GM12878 (cell line): ENCODE results near the gene AEBP2.

Experiments
- CBX3 ChIP-seq: fragments of 200-600 bp; sonication (generic); IDR thresholded peaks from 2 replicates; pipeline ENCODE4 v1.6.1; 2016; ENCODE audit warnings: low read depth, borderline replicate concordance
- CHD2 ChIP-seq: IDR thresholded peaks from 2 replicates; pipeline ENCODE4 v1.6.1; 2011; ENCODE audit warnings: low read depth, low read length, improper control_type of control experiment, borderline replicate concordance
- CHD4 ChIP-seq: fragments of 200-600 bp; sonication (generic); IDR thresholded peaks from 2 replicates; pipeline ENCODE4 v1.6.1; 2016; ENCODE audit warnings: mild to moderate bottlenecking
- CREB1 ChIP-seq: IDR thresholded peaks from 2 replicates; pipeline ENCODE4 v1.6.1; 2012; ENCODE audit warnings: low read depth, mild to moderate bottlenecking, inconsistent platforms
- CTCF ChIP-seq, 3 experiments: IDR thresholded peaks in 2 of 3; conservative IDR thresholded peaks in 1 of 3; 2 replicates each; pipeline ENCODE4 v1.5.1; 2011; ENCODE audit warnings: low read depth in 3 of 3, low read length in 3 of 3, mild to moderate bottlenecking in 3 of 3, control low read depth in 2 of 3, moderate library complexity in 2 of 3, inconsistent platforms in 1 of 3, mixed read lengths in 1 of 3; ENCODE audit not compliant: control insufficient read depth in 2 of 3, insufficient read depth in 1 of 3; ENCODE audit errors: extremely low read depth in 1 of 3
- EP300 ChIP-seq, 2 experiments: fragments of 150-350 bp in 1 of 2; IDR thresholded peaks; 2 replicates each; pipeline ENCODE4 v1.6.1; 2011 to 2012; ENCODE audit warnings: low read depth in 2 of 2, low read length in 2 of 2, borderline replicate concordance in 1 of 2, improper control_type of control experiment in 1 of 2, inconsistent platforms in 1 of 2; ENCODE audit not compliant: control insufficient read depth in 1 of 2
- GATAD2B ChIP-seq: fragments of 450-650 bp; conservative IDR thresholded peaks from 2 replicates; pipeline ENCODE4 v1.6.1; 2017; ENCODE audit warnings: low read depth, mild to moderate bottlenecking, moderate library complexity
- JUND ChIP-seq: IDR thresholded peaks from 2 replicates; pipeline ENCODE4 v1.6.1; 2012; ENCODE audit warnings: low read depth, mild to moderate bottlenecking, low read length, improper control_type of control experiment, moderate library complexity
- PAX8 ChIP-seq: fragments of 450-650 bp; IDR thresholded peaks from 2 replicates; pipeline ENCODE4 v1.6.1; 2017; ENCODE audit warnings: mild to moderate bottlenecking, moderate library complexity
- POLR2A ChIP-seq: IDR thresholded peaks from 2 replicates; pipeline ENCODE4 v1.6.1; 2011; ENCODE audit warnings: low read depth, mild to moderate bottlenecking, low read length
- USF2 ChIP-seq: IDR thresholded peaks from 2 replicates; pipeline ENCODE4 v1.6.1; 2011; ENCODE audit warnings: low read depth, low read length, improper control_type of control experiment, borderline replicate concordance
- TF ChIP-seq, protein P1 (sequence below): fragments of 450-650 bp; IDR thresholded peaks from 2 replicates; pipeline ENCODE4 v1.6.1; 2016; ENCODE audit warnings: mild to moderate bottlenecking, moderate library complexity, borderline replicate concordance
- TF ChIP-seq, protein P2 (sequence below): fragments of 450-650 bp; formaldehyde crosslinking; IDR thresholded peaks from 2 replicates; pipeline ENCODE4 v1.4.0; 2022; ENCODE audit warnings: mild to moderate bottlenecking, moderate library complexity

DNA sequence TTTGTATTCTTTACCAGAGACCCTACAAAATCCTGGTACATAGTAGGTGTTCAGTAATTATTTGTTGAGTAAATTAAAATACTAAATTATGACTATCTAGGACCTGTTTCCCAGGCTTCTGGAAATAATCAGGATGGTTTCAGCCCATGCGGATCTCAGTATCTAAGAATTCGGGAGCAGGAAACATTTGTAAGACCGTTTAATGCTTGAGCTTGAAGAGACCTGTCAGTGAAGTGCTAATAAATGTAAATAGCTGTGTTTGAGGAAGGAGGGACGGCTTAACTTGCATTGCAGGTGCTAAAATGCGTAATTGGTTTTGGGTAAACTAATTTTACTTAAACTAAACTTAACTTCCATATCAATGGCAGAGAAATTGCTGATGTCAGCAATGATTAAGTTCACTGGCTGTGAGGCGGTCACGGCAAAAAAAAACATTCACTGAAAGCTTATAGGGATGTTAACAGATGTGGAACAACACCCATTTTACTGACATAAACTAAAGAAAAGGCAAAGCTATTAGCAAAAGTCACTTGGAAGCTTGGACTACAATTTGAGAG, 28.6 kb upstream of the AEBP2 start:
- TF ChIP-seq CTCF (IDR thresholded peaks at IDR 0.05 in 2 of 3, conservative IDR thresholded peaks at IDR 0.05 in 1 of 3; ENCODE audit: control insufficient read depth in 2 of 3, extremely low read depth in 1 of 3, insufficient read depth in 1 of 3, low read depth in 3 of 3, low read length in 3 of 3) (no peak), CREB1 (no peak), USF2 (no peak), JUND (no peak), CHD2 (no peak), CBX3 (no peak), EP300 (IDR thresholded peaks at IDR 0.05; ENCODE audit: borderline replicate concordance in 1 of 2, control insufficient read depth in 1 of 2, low read depth in 2 of 2, low read length in 2 of 2) (no peak), PAX8 (no peak), CHD4 (no peak), POLR2A (no peak), GATAD2B (no peak)
- TF ChIP-seq, protein P1, sequence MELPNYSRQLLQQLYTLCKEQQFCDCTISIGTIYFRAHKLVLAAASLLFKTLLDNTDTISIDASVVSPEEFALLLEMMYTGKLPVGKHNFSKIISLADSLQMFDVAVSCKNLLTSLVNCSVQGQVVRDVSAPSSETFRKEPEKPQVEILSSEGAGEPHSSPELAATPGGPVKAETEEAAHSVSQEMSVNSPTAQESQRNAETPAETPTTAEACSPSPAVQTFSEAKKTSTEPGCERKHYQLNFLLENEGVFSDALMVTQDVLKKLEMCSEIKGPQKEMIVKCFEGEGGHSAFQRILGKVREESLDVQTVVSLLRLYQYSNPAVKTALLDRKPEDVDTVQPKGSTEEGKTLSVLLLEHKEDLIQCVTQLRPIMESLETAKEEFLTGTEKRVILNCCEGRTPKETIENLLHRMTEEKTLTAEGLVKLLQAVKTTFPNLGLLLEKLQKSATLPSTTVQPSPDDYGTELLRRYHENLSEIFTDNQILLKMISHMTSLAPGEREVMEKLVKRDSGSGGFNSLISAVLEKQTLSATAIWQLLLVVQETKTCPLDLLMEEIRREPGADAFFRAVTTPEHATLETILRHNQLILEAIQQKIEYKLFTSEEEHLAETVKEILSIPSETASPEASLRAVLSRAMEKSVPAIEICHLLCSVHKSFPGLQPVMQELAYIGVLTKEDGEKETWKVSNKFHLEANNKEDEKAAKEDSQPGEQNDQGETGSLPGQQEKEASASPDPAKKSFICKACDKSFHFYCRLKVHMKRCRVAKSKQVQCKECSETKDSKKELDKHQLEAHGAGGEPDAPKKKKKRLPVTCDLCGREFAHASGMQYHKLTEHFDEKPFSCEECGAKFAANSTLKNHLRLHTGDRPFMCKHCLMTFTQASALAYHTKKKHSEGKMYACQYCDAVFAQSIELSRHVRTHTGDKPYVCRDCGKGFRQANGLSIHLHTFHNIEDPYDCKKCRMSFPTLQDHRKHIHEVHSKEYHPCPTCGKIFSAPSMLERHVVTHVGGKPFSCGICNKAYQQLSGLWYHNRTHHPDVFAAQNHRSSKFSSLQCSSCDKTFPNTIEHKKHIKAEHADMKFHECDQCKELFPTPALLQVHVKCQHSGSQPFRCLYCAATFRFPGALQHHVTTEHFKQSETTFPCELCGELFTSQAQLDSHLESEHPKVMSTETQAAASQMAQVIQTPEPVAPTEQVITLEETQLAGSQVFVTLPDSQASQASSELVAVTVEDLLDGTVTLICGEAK: no peak
- TF ChIP-seq, protein P2, sequence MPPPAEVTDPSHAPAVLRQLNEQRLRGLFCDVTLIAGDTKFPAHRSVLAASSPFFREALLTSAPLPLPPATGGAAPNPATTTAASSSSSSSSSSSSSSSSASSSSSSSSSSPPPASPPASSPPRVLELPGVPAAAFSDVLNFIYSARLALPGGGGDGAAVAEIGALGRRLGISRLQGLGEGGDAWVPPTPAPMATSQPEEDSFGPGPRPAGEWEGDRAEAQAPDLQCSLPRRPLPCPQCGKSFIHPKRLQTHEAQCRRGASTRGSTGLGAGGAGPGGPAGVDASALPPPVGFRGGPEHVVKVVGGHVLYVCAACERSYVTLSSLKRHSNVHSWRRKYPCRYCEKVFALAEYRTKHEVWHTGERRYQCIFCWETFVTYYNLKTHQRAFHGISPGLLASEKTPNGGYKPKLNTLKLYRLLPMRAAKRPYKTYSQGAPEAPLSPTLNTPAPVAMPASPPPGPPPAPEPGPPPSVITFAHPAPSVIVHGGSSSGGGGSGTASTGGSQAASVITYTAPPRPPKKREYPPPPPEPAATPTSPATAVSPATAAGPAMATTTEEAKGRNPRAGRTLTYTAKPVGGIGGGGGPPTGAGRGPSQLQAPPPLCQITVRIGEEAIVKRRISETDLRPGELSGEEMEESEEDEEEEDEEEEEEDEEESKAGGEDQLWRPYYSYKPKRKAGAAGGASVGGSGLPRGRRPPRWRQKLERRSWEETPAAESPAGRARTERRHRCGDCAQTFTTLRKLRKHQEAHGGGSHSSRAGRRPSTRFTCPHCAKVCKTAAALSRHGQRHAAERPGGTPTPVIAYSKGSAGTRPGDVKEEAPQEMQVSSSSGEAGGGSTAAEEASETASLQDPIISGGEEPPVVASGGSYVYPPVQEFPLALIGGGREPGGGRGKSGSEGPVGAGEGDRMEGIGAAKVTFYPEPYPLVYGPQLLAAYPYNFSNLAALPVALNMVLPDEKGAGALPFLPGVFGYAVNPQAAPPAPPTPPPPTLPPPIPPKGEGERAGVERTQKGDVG (CRISPR knock-in tag): no peak
